Inflammatory macrophage (primary cell): ENCODE results near the gene NFIB.

ENCODE experiments used
- DNase-seq, 2 donors: peaks; one replicate each; pipeline ENCODE4 v3.0.0-alpha.2; 2020 to 2022

Gene NFIB

GRCh38 chr9:14097215-14097614, 216.7 kb downstream of the NFIB start:
- no peak for DNase-seq

GRCh38 chr9:14096258-14096922, 217.6 kb downstream of the NFIB start:
- DNase-seq = no peak

- no peak for DNase-seq
These were observed 218.7 kb downstream of the NFIB start for GRCh38 chr9:14095277-14095676.

- DNase-seq = no peak
These were observed 219.4 kb downstream of the NFIB start for GRCh38 chr9:14094491-14094890.

GRCh38 chr9:14092344-14092743, 221.6 kb downstream of the NFIB start:
- DNase-seq = no peak

- no peak for DNase-seq
These were observed 224.7 kb downstream of the NFIB start for GRCh38 chr9:14089051-14089803.

- DNase-seq = no peak
These were observed 226.4 kb downstream of the NFIB start for GRCh38 chr9:14087576-14087975.

- no peak for DNase-seq
These were observed 227.4 kb downstream of the NFIB start for GRCh38 chr9:14086495-14086894.

GRCh38 chr9:14085810-14086209, 228.1 kb downstream of the NFIB start:
- DNase-seq = no peak

GRCh38 chr9:14084867-14085266, 229.1 kb downstream of the NFIB start:
- DNase-seq = no peak

- DNase-seq = no peak
These were observed 230.6 kb downstream of the NFIB start for GRCh38 chr9:14083366-14083765.

GRCh38 chr9:14082732-14083131, 231.2 kb downstream of the NFIB start:
- DNase-seq = no peak

GRCh38 chr9:14081745-14082144, 232.2 kb downstream of the NFIB start:
- DNase-seq = no peak

- DNase-seq = no peak
These were observed 232.9 kb downstream of the NFIB start for GRCh38 chr9:14080959-14081542.

- no peak for DNase-seq
These were observed 234.5 kb downstream of the NFIB start for GRCh38 chr9:14079440-14079839.

GRCh38 chr9:14077672-14078071, 236.3 kb downstream of the NFIB start:
- no peak for DNase-seq

- DNase-seq = no peak
These were observed 238.7 kb downstream of the NFIB start for GRCh38 chr9:14075218-14075617.

- DNase-seq = no peak
These were observed 241.1 kb downstream of the NFIB start for GRCh38 chr9:14072850-14073249.

- DNase-seq = no peak
These were observed 242.5 kb downstream of the NFIB start for GRCh38 chr9:14071484-14071883.

- DNase-seq = no peak
These were observed 245.3 kb downstream of the NFIB start for GRCh38 chr9:14068690-14069089.

GRCh38 chr9:14066831-14067230, 247.1 kb downstream of the NFIB start:
- DNase-seq = no peak

- no peak for DNase-seq
These were observed 247.9 kb downstream of the NFIB start for GRCh38 chr9:14066032-14066431.

GRCh38 chr9:14064940-14065339, 249.0 kb downstream of the NFIB start:
- DNase-seq = no peak

- DNase-seq = no peak
These were observed 250.2 kb downstream of the NFIB start for GRCh38 chr9:14063756-14064155.
